Stimulated activated CD4-positive, alpha-beta T cell treated with anti-CD3 and anti-CD28 coated beads, Interleukin-12 subunit alpha, Interleukin-12 subunit beta, amount 100 ng/mL, for 4 hours (primary cell): ENCODE results near the gene HECW1.
"Not testable (repeated sequence)": the region's sequence is repeated elsewhere in the genome, so short reads cannot be mapped to it uniquely, and the experiment has no call there.

ENCODE experiments used
- DNase-seq: peaks from one replicate; pipeline ENCODE4 v3.0.0-alpha.2; 2020

The HECW1 gene

DNA sequence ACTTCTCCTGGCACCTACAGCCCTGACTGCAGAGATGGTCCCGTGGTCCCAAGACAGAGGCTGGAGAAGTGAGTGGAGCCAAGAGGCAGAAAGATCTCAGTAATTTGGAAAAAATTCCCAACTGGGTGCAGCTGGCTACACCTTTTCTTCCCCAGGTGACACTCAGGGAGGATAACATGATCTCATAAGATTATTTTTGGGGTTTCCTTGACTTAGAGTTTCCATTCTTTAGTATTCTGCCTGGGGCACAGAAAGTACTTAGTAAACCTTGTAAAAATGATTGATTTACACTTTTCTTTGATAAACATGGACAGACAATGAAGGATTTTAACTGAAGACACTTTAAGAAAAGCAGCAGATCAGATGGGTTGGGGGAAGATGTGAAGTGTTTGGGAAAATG, 38.6 kb downstream of the HECW1 start:
- no peak for DNase-seq

DNA sequence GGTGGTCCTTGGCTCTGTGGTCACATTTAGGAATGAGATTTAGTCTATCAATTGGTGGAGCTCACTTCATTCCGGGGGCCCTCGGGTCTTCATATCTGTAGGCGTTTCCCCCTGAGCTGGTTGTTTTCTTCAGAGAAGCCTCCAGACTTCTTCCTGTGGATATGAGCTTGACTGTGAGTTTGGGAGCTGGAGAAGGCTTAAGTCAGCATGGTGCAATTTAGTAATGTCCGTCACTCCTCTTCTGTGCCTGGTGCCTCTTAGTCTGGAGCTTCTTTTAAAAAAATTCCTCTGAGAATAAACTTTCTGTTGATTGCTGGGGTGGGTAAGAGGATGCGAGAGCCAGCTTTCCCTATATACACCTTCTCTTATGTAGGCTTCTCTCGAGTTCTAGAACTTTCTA, 40.2 kb downstream of the HECW1 start:
- no peak for DNase-seq

DNA sequence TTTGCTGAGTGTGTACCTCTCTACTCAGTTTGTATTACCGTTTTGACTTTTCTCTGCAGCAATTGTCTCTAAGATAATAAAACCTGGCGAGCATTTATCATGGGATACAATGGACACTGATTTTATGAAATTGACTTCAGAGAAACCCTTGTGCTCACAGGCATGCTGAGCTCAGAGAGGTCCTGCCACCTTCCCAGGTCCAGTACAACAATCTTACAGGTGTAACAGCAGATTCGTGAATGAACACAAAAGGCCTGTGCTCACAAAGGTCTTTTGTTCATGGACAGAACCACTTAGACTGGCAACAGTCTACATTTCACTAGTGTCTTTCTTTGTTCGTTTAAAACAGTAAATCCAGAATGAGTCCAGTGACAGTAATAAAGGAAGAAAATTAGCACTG, 43.2 kb downstream of the HECW1 start:
- no peak for DNase-seq

DNA sequence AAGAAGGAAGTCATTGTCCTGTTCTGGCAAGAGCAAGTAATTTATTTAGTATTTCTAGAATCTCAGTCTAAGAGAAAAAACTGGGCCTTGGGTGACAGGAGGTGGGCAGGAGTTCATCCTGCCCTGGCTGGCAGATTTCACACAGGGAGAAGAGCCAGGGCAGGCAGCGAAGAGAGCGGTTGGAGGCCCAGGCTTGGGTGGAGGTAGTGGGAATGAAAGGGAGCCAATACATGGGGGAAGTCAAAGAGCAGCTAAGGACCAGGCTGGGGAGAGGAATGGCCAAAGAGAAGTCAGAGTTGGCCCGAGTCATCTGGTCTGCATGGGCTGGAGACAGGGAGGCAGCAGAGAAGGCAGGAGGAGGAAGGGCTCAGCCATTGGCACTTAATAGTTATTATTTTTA, 51.4 kb downstream of the HECW1 start:
- no peak for DNase-seq

DNA sequence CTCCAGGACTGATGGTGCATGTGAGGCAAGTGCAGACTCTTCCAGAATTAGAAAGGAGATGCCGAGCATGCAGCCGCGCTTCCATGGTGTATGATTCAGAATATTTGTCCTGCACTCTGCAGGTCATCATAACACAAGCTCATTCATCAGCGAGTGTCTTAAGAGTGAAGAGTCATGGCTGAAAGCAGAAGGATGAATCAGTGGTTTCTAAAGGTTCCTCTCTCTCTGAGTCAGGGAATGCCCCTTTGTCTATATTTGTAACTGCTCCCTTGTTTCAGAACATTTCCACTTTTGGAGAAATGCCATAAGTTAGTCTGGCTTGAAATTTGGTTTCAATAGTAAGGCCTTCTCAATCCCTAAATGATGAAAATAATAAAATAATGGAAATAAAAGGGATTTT, 52.3 kb downstream of the HECW1 start:
- no peak for DNase-seq

DNA sequence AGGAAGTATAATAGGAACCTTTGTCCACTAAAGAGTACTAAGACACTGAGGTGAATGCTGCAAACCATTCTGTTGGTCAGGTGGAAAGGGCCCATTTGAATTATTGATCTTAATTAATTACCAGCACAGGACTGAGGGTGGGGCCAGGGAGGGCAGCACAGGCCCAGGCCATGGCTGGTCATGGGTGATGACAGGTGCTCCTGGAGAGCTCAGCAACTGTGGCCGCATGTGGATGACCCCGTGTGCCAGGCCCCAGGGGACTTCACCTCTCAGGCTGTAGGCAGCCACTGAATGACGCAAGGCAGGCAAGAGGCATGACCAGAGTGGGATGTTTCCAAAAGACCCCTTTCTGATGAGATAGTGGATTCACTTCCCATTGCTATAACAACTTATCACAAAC, 54.2 kb downstream of the HECW1 start:
- no peak for DNase-seq

DNA sequence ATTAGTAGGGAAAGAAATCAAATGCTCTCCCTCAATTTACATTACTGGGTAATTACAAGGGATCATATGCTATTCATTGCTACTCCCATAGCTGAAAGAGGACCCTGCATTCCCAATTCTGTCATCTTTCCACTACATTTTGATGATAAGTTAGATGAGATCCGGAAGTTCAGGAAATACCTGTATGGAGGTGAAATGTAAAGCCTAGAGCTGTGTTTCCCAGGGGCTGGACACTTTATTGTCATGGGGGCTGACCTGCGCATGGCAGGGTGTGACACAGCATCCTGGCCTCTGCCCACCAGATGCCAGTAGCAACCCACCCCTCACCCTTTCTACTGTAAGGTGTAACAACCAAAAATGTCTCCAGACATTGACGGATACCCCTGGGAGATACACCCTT, 56.6 kb downstream of the HECW1 start:
- DNase-seq = no peak

DNA sequence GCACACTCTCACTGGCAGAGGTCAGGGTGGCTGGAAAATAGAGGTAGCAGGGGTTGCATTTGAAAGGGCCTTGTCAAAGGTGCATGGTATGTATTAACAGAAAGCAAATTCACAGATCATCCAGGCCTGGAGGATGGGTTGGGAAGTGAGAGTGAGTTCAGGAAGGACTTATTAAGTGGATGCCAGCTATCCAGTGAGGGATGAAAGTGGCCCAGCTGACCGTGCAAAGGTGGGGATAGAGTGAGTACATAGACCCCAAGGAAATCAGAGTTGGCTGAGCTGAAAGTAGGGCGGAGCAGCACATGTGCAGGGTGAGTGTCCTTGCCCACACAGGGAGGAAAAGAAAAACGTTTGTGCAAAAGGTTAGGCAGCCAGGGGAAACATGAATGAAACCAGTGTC, 58.1 kb downstream of the HECW1 start:
- DNase-seq = no peak

- DNase-seq = no peak
Observed at GRCh38 chr7:43175570-43176200, 63.2 kb downstream of the HECW1 start.

- DNase-seq = no peak
Observed at GRCh38 chr7:43179393-43179792, 66.9 kb downstream of the HECW1 start.

- DNase-seq = no peak
Observed at GRCh38 chr7:43192806-43193460, 80.5 kb downstream of the HECW1 start.

- no peak for DNase-seq
Observed at GRCh38 chr7:43193893-43194292, 81.4 kb downstream of the HECW1 start.

GRCh38 chr7:43195256-43195655, 82.8 kb downstream of the HECW1 start:
- no peak for DNase-seq

- no peak for DNase-seq
Observed at GRCh38 chr7:43195768-43196167, 83.3 kb downstream of the HECW1 start.

- DNase-seq = no peak
Observed at GRCh38 chr7:43196379-43196778, 83.9 kb downstream of the HECW1 start.

DNA sequence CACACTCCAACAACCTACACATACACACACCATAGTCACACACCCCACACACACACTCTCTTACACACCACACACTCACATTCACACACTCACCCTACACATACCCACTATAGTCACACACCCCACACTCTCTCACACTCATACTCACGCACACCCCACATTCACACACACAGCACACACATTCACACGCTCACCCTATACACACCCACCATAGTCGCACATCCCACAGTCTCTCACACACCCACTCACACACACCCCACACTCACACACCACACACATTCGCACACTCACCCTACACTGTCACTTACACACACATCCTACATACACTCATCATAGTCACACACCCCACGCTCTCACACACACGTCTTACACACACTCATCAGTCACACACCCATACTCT, 85.6 kb downstream of the HECW1 start:
- DNase-seq = no peak

DNA sequence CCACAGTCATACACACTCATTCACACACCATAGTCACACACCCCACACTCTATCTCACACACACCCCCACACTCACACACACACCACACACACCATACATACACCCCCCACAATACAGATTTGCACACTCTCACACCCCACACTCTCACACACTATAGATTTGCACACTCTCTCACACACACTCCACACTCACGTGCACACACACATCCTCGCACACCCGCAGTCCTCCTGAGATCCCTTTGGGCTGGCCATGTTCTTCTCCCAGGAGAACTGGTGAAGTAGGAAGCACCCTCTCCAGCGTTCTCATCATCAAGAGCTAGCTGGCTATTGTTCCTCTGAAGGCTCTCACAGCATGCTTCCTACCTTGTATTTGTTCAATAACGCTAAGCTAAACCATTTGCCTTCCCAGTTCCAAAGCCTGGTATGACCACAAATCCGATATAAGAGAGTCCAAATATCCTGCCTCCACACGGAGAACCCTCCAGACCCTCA, 86.2 kb downstream of the HECW1 start:
- DNase-seq = no peak

DNA sequence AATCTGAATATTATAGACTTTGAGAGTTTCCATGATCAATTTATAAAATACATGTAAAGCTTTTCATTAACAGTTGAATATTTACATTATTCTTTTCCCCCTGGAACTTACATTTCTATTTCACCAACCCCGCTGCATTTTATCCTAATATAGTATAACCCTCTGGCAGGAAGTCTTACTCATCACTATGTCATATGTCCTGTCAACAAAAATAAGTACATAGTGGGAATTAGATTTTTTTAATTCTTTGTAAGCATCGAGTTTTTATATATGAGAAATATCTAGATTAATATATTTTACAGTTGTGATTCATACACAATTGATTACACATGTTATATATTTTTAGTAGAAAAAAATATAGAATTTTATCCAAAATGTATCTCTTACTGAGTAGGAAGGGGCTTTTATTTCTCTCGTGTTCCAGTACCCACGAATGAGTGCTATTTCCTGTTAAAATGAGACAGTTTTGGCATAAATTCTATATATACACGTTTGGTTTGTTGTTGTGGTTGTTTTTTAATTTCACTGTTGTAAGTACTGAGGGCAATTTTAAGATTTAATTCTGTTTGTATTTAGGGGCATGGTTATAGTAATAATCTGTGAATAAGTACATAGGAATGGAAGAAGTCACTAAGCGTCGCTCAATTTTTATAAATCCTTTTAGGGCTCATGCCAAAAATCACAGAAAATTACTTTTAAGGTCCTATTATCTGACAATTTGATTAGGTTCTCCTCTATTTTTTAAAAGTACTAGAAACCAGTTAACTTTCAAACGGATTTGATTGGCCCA, 87.1 kb downstream of the HECW1 start:
- no peak for DNase-seq

DNA sequence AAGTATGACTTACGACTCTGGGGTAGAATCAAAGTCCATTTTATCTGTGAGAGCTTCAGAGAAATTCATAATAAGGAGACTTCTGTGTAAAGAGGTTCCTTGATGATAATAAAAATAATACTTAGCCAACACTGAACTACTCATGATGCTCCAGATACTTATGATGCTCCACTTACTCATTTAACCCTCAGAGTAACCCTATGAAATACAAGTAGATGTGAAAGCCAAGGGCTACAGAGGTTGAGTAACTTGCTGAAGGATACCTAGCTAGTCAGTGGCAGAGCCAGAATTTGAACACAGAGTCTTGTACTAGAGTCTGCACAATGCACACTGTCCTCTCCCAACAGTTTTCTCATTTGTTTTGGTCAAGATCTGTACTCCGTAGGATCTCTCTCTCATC, 89.5 kb downstream of the HECW1 start:
- DNase-seq = no peak

- no peak for DNase-seq
Observed at GRCh38 chr7:43204081-43204480, 91.6 kb downstream of the HECW1 start.

DNA sequence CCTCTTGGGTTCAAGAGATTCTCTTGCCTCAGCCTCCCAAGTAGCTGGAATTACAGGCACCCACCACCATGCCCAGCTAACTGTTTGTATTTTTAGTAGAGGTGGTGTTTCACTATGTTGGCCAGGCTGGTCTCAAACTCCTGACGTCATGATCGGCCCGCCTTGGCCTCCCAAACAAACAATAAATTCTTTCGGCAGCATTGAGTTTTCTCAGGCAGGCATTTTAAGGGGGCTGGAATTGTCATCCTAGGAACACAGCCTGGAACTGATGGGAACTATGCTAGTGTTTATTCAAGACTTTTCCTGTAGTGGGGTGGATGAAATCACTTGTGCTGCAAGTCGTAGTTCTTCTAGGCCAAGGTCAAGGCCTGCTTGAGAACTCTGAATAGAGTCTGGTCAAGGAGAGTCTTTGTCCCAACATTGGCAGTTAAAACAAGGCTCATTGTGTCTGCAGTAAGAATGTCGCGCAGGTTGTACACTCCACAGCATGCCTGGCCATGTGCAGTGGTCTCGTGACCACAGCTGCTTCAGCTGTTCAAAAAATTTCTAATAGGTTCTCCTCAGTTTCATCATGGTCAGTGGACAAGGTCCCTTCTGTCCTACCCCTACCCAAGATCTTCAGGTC, 92.8 kb downstream of the HECW1 start:
- DNase-seq = no peak

GRCh38 chr7:43208242-43208641, 95.8 kb downstream of the HECW1 start:
- DNase-seq = no peak

GRCh38 chr7:43210539-43210938, 98.1 kb downstream of the HECW1 start:
- not testable (repeated sequence) for DNase-seq

DNA sequence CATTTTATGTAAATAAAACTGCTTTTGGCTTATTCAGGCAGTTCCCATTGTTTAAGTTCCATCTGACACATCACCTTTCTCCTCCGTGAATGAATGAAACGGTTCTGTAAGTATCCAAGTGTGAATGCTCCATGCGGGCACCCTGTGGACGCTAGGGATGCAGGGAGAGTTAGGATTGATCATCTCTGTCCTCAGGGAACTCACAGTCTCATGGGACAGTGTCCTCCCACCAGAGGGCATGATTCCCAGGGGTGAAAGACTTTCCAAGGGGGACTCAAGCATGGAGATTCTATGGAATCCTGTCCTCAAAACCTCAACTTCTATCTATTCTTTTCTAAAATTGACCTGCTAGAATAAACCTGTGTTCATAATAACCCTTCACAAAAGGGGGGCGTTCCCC, 98.8 kb downstream of the HECW1 start:
- no peak for DNase-seq
